ENCODE results near the gene TOR4A.

TOR4A gene

DNA sequence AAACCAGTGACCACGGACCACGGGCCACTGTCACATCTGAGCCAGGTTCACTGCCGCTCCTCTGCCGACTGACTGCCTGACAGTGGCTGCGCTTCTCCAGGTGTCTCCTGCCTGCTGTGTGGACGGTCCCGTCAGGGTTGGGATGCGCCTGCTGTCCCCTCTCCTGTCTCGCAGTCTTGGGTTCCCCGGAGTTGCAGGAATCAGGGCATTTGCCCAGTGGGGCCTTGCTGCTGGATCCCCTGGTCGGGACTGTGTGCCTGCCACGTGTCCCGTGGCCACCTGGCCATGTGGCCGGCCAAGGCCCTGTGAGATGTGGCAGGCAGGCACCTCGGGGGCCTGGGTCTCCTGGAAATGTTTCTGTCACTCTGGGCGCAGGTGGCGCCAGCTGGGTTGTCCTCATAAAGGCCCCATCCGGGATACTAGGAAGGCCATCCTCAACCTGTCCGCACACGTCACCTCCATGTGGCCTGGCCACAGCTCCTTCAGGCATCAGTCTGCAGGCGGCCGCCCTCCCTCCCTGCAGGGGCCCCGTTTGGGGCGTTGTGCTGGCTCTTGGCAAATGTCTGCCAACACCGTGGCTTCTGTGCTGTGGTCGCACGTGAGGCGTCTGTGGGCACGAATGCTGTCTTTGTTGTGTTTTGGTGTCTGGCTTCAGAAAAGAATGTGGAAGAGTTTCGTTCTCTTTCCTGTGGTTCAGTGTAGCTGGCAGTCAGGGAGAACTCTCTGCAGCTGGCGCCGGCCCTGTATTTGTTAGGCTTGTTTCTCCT is 6.4 kb upstream of the TOR4A start:
- no peak for DNase-seq

DNA sequence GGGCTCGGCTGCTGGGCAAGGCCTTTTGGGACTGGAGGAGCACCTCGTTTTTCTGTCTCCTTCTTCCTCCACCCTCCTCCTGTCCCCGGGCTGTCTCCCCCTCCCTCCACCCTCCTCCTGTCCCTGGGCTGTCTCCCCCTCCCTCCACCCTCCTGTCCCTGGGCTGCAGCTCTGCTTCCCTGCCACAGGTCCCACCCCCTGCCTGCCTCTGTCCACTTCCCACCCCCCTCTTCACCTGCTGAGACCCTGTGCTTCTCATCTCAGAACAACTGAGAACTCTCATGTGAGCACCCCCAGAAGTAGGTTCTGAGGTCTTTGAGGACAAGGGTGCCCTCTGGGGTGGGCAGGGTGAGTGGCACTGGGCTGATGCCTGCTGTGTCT is 5.8 kb upstream of the TOR4A start:
- DNase-seq, result no peak

DNA sequence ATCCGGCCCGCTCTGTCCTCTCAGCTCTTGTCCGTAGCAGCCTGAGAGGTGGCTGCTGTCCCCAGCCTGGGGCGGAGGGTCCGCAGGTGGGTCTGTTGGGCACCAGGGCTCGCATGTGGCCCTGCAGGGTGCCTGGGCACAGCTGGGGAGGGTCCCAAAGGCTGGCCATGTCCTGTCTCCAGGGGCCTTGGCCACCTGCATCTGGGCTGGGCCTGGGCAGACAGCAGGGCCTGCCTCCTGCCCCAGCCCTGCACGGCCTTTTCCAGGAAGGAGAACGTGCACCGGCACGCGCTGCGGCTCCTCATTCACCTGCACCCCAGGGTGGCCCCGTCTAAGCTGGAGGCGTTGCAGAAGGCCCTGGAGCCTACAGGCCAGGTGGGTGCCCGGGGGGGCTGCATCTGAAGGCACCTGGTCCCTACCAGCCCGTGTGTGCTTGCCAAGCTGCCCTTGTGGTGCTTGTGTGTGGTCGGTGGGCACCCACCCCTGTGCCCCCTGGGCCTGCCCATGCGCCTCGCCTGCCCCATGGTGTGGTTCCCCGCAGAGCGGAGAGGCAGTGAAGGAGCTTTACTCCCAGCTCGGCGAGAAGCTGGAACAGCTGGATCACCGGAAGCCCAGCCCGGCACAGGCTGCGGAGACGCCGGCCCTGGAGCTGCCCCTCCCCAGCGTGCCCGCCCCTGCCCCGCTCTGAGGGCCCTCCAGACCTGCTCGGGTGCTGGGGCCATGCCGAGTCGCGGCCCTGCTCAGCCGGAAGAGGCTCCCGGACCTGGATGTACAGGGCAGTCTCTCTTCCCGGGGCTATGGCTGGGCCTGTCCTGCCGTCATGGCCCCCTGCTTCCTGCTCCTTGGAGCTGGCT is 5.1 kb upstream of the TOR4A start:
- DNase-seq, result no peak

DNA sequence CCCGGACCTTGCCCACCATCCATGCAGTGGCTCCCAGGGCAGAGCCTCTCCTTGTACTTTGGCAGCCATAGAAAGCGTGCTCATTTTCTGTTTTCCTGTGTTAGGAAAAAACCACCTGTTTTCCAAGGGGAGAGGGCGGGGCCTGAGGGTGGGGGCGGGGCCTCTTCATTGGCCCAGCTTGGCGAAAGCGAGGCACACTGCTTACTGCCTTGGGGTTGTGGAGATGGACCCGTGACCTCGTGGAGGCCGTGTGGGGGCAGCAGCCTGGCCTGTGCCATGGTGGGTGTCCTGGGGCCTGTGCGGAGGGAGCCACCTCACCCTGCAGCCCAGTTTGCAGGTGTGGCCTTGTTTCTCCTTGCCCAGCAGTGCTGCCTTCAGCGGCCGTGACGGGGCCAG is 4.4 kb upstream of the TOR4A start:
- DNase-seq, result no peak

DNA sequence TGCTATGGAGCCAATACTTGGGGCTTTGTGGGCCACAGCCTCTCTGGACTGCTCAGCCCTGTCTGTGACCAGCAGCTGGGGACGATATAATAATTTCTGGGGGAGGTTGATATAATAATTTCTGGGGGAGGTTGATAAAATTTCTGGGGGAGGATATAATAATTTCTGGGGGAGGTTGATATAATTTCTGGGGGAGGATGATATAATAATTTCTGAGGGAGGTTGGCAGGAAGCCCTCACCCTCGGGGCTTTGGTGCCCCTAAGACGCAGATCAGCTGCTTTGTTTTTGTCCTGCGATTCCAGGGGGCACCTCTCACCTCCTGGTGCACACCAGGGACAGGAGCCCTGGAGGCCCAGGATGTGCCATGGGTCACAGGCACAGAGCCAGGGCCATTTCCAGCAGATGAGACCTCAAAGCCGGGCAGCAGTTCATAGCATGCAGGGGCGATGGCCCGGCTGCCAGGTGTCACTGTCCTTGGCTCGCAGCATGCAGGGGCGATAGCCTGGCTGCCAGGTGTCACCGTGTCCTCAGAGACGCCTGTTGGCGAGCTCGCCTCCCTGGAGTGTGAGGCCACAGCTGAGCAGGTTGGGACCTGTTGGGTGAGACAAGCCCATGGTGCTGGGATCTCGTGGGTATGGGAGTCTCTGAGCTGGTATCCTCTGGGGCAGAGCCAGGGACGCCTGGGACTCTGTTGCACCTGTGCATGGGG is 3.8 kb upstream of the TOR4A start:
- no peak for DNase-seq

DNA sequence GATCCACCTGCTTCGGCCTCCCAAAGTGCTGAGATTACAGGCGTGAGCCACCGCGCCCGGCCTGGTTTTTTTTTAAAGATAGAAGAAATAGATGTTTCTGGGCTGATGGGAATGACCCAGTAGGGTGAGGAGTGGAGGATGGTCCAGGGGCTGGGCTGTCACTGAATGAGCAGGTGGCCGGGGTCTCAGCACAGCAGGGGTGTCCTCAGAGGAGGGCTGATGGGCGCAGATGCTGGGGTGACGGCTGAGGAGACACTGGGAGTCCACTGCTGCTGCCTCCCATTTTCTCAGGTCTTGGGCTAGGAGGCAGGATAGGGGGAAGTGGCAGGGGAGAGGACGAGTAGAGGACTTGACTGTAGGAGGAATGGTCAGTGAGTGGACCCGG is 2.3 kb upstream of the TOR4A start:
- DNase-seq, result no peak

DNA sequence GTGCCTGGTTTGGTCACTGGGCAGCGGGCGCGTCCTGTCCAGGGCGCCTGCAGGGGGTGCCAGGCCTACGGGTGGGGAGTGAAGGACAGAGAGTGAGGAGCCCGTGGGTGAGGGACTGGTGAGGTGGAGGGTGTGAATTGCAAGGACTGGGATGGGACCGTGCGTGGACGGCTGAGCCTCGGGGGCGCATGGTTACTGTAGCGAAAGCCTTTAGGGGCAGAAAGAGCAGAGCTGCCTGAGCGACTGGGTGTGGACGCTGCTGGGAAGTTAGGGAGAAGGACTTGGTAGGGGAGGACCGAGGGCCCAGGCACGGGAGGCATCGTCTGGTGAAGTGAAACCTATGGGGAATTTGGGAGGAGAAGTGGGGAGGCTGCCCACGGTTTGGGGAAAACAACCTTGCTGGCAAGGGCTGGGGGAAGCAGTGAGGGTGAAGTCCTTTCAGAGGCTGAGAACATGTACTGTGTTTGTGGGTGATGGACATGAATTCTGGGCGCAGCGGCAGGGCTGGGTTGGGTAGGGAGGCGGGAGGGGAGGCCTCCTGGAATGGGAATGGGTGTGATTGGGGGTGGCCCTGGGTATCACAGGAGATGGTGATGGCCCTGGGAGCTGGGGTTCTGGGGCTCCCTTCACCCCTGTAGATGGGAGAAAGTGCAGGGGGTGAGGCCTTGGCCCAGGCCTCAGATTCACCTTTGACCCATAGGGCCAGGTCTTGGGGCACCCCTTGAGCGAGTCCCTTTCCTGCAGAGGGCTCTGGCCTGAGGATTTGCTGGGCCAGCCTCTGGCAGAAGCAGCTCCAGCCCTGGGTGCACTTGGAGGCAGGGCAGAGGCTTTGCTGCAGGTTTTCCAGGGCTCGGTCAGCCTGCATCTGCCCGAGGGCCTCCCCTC is 1.7 kb upstream of the TOR4A start:
- no peak for DNase-seq

DNA sequence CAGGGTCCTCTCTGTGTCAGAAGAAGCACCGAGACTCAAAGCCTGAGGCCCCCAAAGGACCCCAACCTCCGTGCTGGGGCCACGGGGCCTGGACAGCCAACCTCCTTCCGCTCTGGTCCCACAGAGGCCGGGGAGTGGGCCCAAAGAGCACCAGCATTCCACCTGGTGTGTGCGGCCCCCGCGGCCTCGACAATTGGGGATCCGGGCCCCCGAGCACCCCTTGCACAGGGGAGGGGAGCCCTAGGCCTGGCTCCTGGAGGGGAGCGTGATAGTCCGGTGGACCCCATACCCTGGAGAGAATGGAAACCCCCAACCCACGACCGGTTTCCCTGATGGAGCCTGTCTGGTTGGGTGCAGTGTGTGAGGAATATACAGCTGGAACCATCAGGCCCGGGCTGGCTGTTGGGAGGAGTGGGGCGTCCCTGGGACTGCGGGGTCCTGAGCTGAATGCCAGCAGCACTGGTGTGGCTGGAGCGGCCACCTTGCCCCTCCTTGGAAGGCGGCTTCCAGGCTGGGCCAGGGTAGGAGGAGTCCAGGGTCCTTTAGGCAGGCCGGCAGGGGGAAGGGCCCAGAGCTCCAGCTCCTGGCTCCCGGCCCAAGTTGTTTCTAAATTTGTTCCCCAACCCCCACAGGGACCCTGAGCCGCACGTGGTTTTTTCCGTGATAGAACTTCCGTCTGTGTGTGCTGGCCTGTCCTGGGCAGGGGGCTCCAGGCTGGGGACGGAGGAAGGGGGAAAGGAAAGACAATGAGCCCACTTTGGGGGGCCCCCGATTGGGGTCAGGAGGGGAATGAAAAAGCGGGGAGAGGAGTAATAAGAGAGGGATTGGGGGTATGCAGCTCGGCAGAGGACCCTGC is 825 bp upstream of the TOR4A start:
- peak in 3 of 51 donors; percentile 12 to 25 (median 12) for DNase-seq

DNA sequence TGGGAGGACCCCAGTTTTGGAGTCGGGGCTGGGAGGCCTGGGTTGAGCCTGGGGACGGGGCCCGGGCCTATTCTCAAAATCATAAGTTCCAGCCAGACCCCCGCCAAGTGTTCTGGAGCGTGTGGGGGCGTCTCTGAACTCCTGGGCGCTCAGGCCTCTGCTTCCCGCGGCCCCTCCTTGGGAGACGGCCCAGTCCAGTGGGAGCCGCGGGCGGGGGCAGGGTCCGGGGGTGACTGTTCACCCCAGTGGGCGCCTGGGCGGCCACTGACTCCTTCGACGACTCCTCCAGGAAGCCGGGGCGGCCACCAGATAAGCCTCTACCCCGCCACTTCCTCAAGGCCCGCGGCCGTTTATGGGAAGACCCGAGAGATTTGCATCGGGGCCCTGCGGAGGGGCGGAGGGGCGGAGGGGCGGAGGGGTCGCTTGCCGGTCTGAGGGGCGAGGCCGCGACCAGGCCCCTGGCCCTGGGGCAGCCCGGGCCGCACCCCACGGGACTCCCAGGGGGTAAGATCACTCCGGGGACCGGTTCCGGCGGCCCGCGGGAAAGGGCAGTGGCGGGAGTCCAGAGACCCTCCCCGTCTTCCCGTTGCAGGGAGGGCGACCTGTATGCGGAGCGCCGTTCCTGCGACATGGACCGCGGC is 655 bp downstream of the TOR4A start:
- DNase-seq, result no peak

DNA sequence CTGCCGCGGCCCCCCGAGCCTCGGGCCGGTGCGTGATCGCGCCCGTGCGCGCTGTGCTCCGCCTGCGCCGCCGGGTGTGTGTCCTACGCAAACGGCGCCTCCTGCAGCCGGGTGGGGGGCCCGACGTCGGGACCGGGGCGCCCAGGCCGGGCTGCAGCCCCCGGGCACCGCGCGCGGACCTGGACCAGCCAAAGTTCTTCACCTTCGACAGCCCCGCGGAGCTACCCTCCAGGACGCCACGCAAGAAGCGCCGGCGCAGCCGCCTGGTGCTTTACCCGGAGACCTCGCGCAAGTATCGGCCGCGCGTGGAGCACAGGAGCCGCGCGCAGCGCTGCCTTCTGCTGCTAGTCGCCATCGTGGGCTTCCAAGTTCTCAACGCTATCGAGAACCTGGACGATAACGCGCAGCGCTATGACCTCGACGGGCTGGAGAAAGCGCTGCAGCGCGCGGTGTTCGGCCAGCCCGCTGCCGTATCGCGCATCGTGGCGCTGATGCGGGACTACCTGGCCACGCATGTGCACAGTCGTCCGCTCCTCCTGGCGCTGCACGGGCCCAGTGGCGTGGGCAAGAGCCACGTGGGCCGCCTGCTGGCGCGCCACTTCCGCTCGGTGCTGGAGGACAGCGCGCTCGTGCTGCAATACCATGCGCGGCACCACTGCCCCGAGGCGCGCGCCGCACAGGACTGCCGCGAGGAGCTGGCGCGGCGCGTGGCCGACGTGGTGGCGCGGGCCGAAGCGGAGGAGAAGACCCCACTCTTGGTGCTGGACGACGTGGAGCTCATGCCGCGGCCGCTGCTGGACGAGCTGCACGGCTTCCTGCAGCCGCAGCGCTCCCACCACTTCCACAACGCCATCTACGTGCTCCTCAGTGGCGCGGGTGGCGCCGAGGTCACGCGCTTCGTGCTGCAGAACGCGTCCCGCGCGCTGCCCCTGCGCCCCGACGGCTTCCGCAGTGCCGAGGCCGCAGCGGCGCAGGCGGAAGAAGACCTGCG is 1.5 kb downstream of the TOR4A start:
- DNase-seq, result no peak

DNA sequence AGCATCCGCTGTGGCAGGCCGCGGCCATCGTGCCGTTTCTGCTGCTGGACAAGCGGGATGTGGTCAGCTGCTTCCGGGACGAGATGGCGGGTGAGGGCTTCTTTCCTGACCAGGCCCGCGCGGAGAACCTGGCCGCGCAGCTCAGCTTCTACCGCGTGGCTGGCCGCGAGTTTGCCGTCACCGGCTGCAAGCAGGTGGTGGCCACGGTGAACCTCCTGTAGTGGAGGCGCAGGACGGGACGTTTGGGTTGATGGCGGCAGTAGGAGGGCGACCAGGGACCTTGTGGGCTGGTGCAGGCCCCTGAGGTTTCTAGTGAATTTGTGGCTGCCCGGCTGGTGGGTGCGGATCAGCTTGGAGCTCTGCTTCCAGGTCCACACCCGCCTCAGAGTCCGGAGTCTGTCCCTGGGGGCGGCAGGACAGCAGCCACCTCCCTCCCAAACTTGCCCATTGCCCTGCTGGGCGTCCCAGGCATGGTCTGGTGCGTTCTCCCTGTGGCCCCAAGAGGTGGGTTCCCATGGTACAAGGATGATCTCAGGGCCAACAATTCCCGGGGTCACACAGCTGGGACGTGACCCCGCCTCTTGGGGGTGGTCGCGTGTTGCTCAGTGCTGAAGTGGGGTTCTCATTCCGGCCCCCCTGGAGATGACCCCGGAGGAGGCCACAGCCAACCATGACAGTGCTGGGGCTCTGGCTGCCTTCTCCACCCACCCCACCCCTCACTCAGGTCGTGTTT is 2.4 kb downstream of the TOR4A start:
- no peak for DNase-seq

DNA sequence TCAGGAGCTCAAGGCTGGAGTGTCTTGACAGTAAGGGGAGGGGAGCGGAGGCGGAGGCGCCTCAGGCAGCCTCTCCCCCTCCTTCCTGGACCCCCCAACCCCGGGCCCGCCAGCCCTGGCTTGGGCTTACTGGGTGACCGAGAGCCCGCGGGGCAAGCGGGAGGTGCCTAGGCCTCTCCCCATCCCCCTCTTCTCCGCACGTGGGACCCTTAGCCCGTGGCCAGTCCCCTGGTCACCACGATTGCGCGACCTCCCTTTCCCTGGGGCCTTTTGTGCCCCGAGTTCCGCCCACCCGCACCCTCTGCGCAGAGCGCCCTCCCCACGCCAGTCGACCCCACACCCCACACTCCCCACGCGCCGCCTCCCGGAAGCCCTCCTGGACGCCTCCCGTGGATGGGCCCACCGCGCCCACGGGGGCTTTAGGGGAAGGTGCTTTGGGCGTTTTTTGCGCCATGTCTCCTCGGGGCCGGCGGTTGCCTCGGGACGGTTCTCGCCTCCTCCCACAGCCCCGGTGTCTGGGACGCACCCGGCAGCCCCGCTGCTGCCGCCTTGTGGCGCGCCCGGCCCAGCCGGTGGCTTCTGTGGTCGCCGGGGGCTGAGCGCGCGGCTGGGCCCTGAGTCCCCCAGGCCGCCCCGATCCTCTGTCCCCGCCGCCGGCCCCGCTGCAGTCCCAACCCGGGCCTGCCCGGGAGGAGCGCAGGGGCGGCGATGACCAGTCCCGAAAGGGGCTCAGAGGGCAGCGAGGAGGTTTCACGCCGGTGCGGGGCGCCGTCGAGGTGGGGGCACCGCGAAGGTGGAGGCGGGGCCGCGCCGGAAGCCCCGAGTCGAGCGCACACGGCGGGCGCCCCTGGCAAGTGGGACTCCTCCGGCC is 3.2 kb downstream of the TOR4A start:
- no peak for DNase-seq

DNA sequence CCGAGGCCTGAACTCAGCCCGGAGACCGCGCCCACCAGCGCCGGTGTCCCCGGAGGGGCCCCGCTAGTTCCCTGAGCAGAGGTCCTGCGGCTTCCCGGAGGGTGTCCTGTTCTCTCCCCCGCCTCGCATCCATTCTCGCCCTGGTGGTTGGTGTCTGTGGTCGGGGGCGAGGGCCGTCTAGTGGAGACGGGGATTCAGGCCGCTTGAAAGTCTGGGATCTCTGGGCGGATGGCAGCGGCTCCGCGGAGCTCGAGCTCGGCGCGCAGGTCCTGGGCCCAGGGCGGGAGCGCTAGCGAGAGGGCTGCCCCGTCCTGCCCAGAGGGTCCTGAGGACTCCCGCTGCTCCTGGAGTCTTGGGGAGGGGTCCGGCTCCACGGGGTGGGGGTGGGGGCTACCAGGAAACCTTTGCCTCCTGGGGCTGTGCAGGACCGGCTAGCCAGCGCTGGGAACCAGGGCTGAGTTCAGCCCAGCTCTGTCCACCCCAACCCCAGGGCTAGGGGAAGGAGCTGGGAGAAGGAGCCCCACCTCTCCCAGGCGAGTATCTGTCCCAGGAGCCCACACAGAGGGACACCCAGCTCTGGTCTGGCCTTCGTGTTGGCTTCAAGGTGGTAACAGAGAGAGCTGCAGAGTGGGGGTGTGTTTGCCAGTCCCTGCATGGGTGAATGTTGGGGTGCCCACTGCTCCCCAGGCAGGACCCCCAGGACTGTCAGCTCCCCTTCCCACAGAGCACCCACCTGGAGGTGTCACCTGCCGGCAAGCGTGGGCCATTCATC is 4.0 kb downstream of the TOR4A start:
- DNase-seq, result no peak

DNA sequence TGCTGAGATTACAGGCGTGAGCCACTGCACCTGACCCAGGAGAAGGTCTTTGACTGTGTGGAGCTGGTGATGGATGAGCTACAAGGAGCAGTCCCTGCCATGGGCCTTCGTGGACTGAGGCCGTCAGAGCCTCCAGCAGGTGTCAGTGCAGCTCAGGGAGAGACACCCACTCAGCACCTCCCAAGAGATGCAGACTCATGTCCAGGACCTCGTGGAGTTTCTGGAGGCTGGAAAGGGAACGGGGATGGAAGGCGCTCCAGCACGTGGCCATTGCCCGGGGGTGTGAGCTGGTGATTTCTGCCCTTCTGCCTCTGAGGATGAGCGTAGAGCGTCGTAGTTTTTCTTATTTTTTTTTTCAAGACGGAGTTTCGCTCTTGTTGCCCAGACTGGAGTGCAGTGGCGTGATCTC is 9.5 kb downstream of the TOR4A start:
- peak in 4 of 51 donors; percentile 14 to 39 (median 24) for DNase-seq

DNA sequence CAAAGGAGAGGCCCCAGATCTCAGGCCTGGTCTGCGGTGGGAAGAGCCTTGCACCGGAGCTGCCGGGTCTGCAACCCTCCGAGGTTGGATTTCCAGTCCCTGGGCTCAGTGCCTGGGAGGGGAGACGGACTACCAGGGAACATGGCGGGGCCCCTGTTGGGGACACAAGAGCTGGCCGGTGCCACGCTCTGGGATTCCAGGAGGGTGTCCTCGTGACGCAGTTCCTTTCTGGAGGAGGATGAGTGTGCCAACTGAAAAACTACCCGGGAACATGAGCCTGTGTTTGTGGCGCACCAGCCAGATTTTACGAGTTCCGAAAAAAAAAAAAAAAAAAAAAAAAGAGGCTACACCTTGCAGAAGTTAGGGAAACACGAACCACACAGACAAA is 15.6 kb downstream of the TOR4A start:
- peak in 3 of 51 donors; percentile 38 to 50 (median 39) for DNase-seq
